Left renal cortex interstitium (tissue), 4 donors: Measurements from ENCODE around the gene PAOX. TPM values are rescaled to one million over a fixed set of nuclear protein-coding genes. Genes with fewer than 3 reads are reported as not detected.
A peak's percentile ranks its signal among the peaks of the same experiment; 100 is the strongest.
"Not testable (repeated sequence)": the region's sequence is repeated elsewhere in the genome, so short reads cannot be mapped to it uniquely, and the experiment has no call there.

Experiments
- DNase-seq, 4 donors: peaks; one replicate each; pipeline ENCODE4 v3.0.0-alpha.2; 2013; ENCODE audit warnings: low read depth in 4 of 4, low spot score in 2 of 4, missing footprints in 1 of 4
- polyA plus RNA-seq, 4 donors: library from polyadenylated mRNA; unstranded; fragments of 120-200 nt; gene quantifications; one replicate each; pipeline ENCODE4 v1.2.1, GENCODE V29; 2013; ENCODE audit not compliant: insufficient read length in 4 of 4

PAOX gene
- polyA plus RNA-seq, 4 donors, result 6.2 to 10.0 (median 6.4) TPM

GRCh38 chr10:133361773-133362441 is 17.2 kb upstream of the PAOX start:
- no peak for DNase-seq

- DNase-seq, result no peak
Measured at GRCh38 chr10:133362846-133363245, 16.2 kb upstream of the PAOX start.

GRCh38 chr10:133364645-133365431 is 14.2 kb upstream of the PAOX start:
- DNase-seq, result no peak

GRCh38 chr10:133365461-133366129 is 13.5 kb upstream of the PAOX start:
- no peak for DNase-seq

- no peak for DNase-seq
Measured at GRCh38 chr10:133366130-133366478, 13.0 kb upstream of the PAOX start.

- no peak for DNase-seq
Measured at GRCh38 chr10:133366751-133367150, 12.3 kb upstream of the PAOX start.

GRCh38 chr10:133367461-133367860 is 11.6 kb upstream of the PAOX start:
- not testable (repeated sequence) for DNase-seq

- no peak for DNase-seq
Measured at GRCh38 chr10:133368153-133368552, 10.9 kb upstream of the PAOX start.

- no peak for DNase-seq
Measured at GRCh38 chr10:133370030-133370786, 8.9 kb upstream of the PAOX start.

- no peak for DNase-seq
Measured at GRCh38 chr10:133372507-133372906, 6.6 kb upstream of the PAOX start.

- DNase-seq, result peak; percentile 50 to 93 (median 86)
Measured at GRCh38 chr10:133373174-133374090, 5.6 kb upstream of the PAOX start, which contains the start of gene ECHS1. ECHS1 (minus strand) TSS chr10:133373354; CDS start chr10:133373333, 21 bp downstream.

- DNase-seq, result no peak
Measured at GRCh38 chr10:133375357-133376115, 3.5 kb upstream of the PAOX start.

GRCh38 chr10:133376183-133376582 is 2.9 kb upstream of the PAOX start:
- DNase-seq, result not testable (repeated sequence)

- DNase-seq, result no peak
Measured at GRCh38 chr10:133377025-133377817, 1.8 kb upstream of the PAOX start.

GRCh38 chr10:133377818-133378250 is 1.2 kb upstream of the PAOX start:
- no peak for DNase-seq

- DNase-seq, result peak in 1 of 4 donors; percentile 69
Measured at GRCh38 chr10:133378251-133379096, 588 bp upstream of the PAOX start.
